Measurements from ENCODE around the gene CCDC8. TPM values are rescaled to one million over a fixed set of nuclear protein-coding genes. Genes with fewer than 3 reads are reported as not detected.

Gene CCDC8
- total RNA-seq, 4 donors from 2014 or later = 0.49 to 3.6 (median 2.4) TPM

GRCh38 chr19:46372901-46373490, 40.4 kb downstream of the CCDC8 start:
- TF ChIP-seq CTCF (IDR thresholded peaks at IDR 0.05; ENCODE audit: low read depth) = no peak

- no peak for TF ChIP-seq CTCF (IDR thresholded peaks at IDR 0.05; ENCODE audit: low read depth)
Observed at GRCh38 chr19:46371371-46371901, 41.9 kb downstream of the CCDC8 start.

- TF ChIP-seq CTCF (IDR thresholded peaks at IDR 0.05; ENCODE audit: low read depth) = no peak
Observed at GRCh38 chr19:46369817-46370216, 43.5 kb downstream of the CCDC8 start.

GRCh38 chr19:46368116-46368515, 45.2 kb downstream of the CCDC8 start:
- no peak for TF ChIP-seq CTCF (IDR thresholded peaks at IDR 0.05; ENCODE audit: low read depth)

- no peak for TF ChIP-seq CTCF (IDR thresholded peaks at IDR 0.05; ENCODE audit: low read depth)
Observed at GRCh38 chr19:46367426-46367825, 45.9 kb downstream of the CCDC8 start.

GRCh38 chr19:46366620-46367292, 46.6 kb downstream of the CCDC8 start:
- no peak for TF ChIP-seq CTCF (IDR thresholded peaks at IDR 0.05; ENCODE audit: low read depth)

- no peak for TF ChIP-seq CTCF (IDR thresholded peaks at IDR 0.05; ENCODE audit: low read depth)
Observed at GRCh38 chr19:46365561-46365960, 47.8 kb downstream of the CCDC8 start.
